ENCODE results near the gene LY6G5C. TPM values are rescaled to one million over a fixed set of nuclear protein-coding genes. Genes with fewer than 3 reads are reported as not detected.

Gene LY6G5C
- total and polyA plus RNA-seq, 2 of the 13 experiments (the other 11 are each of a cell fraction or from before 2014, with no cell fraction given): 0.33 to 0.55 TPM

DNA sequence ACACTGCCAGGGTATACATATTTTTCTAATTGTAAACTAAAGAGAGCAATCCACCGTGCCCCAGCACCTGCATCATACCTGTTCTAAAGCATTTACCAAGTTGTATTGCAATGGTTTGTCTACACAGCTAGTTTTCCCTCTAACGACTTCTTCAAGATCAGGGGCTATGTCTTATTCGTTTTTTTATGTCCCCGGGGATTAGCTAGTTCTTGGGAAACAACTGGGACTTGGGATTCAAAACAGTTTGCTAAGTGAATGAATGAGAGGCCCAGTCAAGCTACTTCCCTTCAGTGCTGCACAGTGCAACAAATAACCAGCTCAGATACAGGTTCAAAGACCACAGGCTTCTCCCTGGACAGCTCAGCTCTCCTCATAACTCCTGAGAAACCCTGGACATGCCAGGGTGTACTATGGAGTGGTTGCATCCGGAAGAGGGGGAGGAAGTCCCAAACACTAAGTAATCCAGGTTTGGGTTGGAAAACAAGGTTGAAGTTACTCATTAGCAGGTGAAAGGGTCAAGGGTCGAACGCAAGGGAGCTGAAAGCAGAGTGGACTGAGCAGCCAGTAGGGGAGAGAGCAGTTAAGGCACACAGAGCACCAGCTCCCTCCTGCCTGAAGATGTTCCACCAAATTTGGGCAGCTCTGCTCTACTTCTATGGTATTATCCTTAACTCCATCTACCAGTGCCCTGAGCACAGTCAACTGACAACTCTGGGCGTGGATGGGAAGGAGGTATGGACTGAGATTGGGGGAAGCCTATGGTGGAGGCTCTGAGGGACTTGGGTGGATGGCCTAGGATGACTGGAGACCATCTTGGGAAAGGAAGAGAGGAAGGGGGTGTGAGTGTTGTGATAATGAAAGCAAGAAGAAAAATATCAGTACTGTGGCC is 25.3 kb downstream of the LY6G5C start, which contains the start of gene APOM (continued):
- TF ChIP-seq NR2F6 (IDR thresholded peaks at IDR 0.05) (peak; percentile 99), NR2F6 (CRISPR knock-in tag; IDR thresholded peaks at IDR 0.05) (peak; percentile 99), FOSL1 (CRISPR knock-in tag; IDR thresholded peaks at IDR 0.05; ENCODE audit: borderline replicate concordance) (no peak; the same call in 1 of the 2 replicates), CEBPZ (IDR thresholded peaks at IDR 0.05; ENCODE audit: low read length) (no peak), MAFG (CRISPR knock-in tag; IDR thresholded peaks at IDR 0.05) (no peak), ATF7-NPFF (CRISPR knock-in tag; IDR thresholded peaks at IDR 0.05; ENCODE audit: low read depth) (0 out of 2 replicates have a peak, but pooled peaks have one; percentile 24), E2F1 (CRISPR knock-in tag; IDR thresholded peaks at IDR 0.05) (peak; percentile 71), NFIC (IDR thresholded peaks at IDR 0.05; ENCODE audit: low read length) (no peak), FOXA3 (CRISPR knock-in tag; IDR thresholded peaks at IDR 0.05) (peak; percentile 92), EHMT2 (IDR thresholded peaks at IDR 0.05; ENCODE audit: borderline replicate concordance, low read depth, low read length) (no peak; the same call in 1 of the 2 replicates), ZNF724P (CRISPR knock-in tag; IDR thresholded peaks at IDR 0.05; ENCODE audit: borderline replicate concordance) (no peak), SALL2 (CRISPR knock-in tag; IDR thresholded peaks at IDR 0.05) (peak; percentile 83; the same call in 1 of the 2 replicates), TSC22D2 (CRISPR knock-in tag; IDR thresholded peaks at IDR 0.05; ENCODE audit: borderline replicate concordance) (peak; percentile 75; the same call in 1 of the 2 replicates), FOXC1 (CRISPR knock-in tag; IDR thresholded peaks at IDR 0.05; ENCODE audit: borderline replicate concordance) (peak; percentile 73; the same call in 1 of the 2 replicates), ZMYM4 (CRISPR knock-in tag; IDR thresholded peaks at IDR 0.05) (peak; percentile 71), ZFP91 (CRISPR knock-in tag; IDR thresholded peaks at IDR 0.05; ENCODE audit: borderline replicate concordance) (peak; percentile 85)
- TF ChIP-seq, protein P1, sequence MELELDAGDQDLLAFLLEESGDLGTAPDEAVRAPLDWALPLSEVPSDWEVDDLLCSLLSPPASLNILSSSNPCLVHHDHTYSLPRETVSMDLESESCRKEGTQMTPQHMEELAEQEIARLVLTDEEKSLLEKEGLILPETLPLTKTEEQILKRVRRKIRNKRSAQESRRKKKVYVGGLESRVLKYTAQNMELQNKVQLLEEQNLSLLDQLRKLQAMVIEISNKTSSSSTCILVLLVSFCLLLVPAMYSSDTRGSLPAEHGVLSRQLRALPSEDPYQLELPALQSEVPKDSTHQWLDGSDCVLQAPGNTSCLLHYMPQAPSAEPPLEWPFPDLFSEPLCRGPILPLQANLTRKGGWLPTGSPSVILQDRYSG (CRISPR knock-in tag; IDR thresholded peaks at IDR 0.05): no peak
- TF ChIP-seq, protein P2, sequence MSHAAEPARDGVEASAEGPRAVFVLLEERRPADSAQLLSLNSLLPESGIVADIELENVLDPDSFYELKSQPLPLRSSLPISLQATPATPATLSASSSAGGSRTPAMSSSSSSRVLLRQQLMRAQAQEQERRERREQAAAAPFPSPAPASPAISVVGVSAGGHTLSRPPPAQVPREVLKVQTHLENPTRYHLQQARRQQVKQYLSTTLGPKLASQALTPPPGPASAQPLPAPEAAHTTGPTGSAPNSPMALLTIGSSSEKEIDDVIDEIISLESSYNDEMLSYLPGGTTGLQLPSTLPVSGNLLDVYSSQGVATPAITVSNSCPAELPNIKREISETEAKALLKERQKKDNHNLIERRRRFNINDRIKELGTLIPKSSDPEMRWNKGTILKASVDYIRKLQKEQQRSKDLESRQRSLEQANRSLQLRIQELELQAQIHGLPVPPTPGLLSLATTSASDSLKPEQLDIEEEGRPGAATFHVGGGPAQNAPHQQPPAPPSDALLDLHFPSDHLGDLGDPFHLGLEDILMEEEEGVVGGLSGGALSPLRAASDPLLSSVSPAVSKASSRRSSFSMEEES (CRISPR knock-in tag; IDR thresholded peaks at IDR 0.05): peak; percentile 41; the same call in 1 of the 2 replicates
- TF ChIP-seq, protein P3, sequence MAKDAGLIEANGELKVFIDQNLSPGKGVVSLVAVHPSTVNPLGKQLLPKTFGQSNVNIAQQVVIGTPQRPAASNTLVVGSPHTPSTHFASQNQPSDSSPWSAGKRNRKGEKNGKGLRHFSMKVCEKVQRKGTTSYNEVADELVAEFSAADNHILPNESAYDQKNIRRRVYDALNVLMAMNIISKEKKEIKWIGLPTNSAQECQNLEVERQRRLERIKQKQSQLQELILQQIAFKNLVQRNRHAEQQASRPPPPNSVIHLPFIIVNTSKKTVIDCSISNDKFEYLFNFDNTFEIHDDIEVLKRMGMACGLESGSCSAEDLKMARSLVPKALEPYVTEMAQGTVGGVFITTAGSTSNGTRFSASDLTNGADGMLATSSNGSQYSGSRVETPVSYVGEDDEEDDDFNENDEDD (CRISPR knock-in tag; IDR thresholded peaks at IDR 0.05; ENCODE audit: borderline replicate concordance): peak; percentile 43; the same call in 1 of the 2 replicates
